HG02588 (cell line): ENCODE results near the gene COMMD10.

Experiments used
- ATAC-seq: cut with Tn5 transposase; IDR thresholded peaks from one replicate; pipeline ENCODE4 v1.9.1; 2021; ENCODE audit warnings: mild to moderate bottlenecking, moderate library complexity; ENCODE audit not compliant: unreplicated experiment

COMMD10 gene

GRCh38 chr5:116209166-116209565, 124.3 kb downstream of the COMMD10 start:
- no peak for ATAC-seq

GRCh38 chr5:116212225-116212624, 127.4 kb downstream of the COMMD10 start:
- ATAC-seq, result no peak

- no peak for ATAC-seq
Observed at GRCh38 chr5:116216246-116216645, 131.4 kb downstream of the COMMD10 start.

GRCh38 chr5:116225281-116225922, 140.6 kb downstream of the COMMD10 start:
- no peak for ATAC-seq

GRCh38 chr5:116229131-116229689, 144.4 kb downstream of the COMMD10 start:
- ATAC-seq, result no peak

GRCh38 chr5:116231288-116231687, 146.5 kb downstream of the COMMD10 start:
- ATAC-seq, result no peak

GRCh38 chr5:116234681-116235080, 149.9 kb downstream of the COMMD10 start:
- no peak for ATAC-seq

GRCh38 chr5:116237917-116238500, 153.2 kb downstream of the COMMD10 start:
- ATAC-seq, result no peak

- ATAC-seq, result no peak
Observed at GRCh38 chr5:116242343-116242742, 157.5 kb downstream of the COMMD10 start.

- ATAC-seq, result no peak
Observed at GRCh38 chr5:116248432-116248831, 163.6 kb downstream of the COMMD10 start.

GRCh38 chr5:116249648-116250047, 164.8 kb downstream of the COMMD10 start:
- ATAC-seq, result no peak

- no peak for ATAC-seq
Observed at GRCh38 chr5:116256717-116257116, 171.9 kb downstream of the COMMD10 start.

GRCh38 chr5:116265471-116265870, 180.6 kb downstream of the COMMD10 start:
- no peak for ATAC-seq

- no peak for ATAC-seq
Observed at GRCh38 chr5:116271446-116272025, 186.7 kb downstream of the COMMD10 start.

GRCh38 chr5:116272281-116272941, 187.6 kb downstream of the COMMD10 start:
- ATAC-seq, result no peak

- peak; percentile 94 for ATAC-seq
Observed at GRCh38 chr5:116273448-116274242, 188.8 kb downstream of the COMMD10 start.

GRCh38 chr5:116274251-116274650, 189.4 kb downstream of the COMMD10 start:
- ATAC-seq, result no peak

- ATAC-seq, result no peak
Observed at GRCh38 chr5:116275282-116275681, 190.5 kb downstream of the COMMD10 start.

GRCh38 chr5:116276952-116277351, 192.1 kb downstream of the COMMD10 start:
- no peak for ATAC-seq

- no peak for ATAC-seq
Observed at GRCh38 chr5:116280149-116280803, 195.5 kb downstream of the COMMD10 start.
